ENCODE data around the gene PRDM8. TPM values are rescaled to one million over a fixed set of nuclear protein-coding genes. Genes with fewer than 3 reads are reported as not detected.

PRDM8 gene
- total RNA-seq = 0.36 and 0.68 TPM in 2 replicates

GRCh38 chr4:80196922-80197573, at the start of gene PRDM8:
Gene PRDM8, plus strand, starts transcription at chr4:80197503. Its CDS starts 2,578 bp downstream, at chr4:80200081.

Other genes starting within 250 kb of the PRDM8 start
- 43.4 and 82.2 TPM in 2 replicates for gene ANTXR2, start 124.3 kb upstream of the PRDM8 start, total RNA-seq
- gene FGF5, start 69.2 kb downstream of the PRDM8 start, total RNA-seq = 4.4 and 15.2 TPM in 2 replicates
- gene CFAP299, start 138.2 kb downstream of the PRDM8 start, total RNA-seq = 0.34 and 0.36 TPM in 2 replicates